Measurements from ENCODE around the gene ZIC2.

Gene ZIC2

DNA sequence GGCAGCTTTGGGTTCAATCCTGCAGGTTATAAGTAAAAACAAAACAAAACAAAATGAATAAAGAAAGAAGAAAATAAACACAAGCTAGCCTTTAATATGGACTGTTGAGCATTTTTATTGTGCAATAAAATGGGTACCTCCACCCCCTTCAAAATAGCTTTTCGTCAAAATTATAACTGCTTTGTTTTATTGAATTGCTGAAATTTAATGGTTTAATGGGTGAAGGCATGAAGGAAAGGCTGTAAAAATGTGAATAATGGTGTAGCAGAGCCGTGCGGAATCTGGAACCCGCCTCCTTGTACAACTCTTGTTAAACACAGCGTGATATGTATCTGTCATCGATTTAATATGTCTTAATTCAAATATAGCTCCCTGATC is 7.8 kb upstream of the ZIC2 start (continued):
- TF ChIP-seq, protein P1, sequence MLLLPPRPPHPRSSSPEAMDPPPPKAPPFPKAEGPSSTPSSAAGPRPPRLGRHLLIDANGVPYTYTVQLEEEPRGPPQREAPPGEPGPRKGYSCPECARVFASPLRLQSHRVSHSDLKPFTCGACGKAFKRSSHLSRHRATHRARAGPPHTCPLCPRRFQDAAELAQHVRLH (tag by site-specific recombination; IDR thresholded peaks at IDR 0.05), result peak; percentile 70
- TF ChIP-seq ZNF777 (tag by site-specific recombination; IDR thresholded peaks at IDR 0.05; ENCODE audit: borderline replicate concordance), result no peak

DNA sequence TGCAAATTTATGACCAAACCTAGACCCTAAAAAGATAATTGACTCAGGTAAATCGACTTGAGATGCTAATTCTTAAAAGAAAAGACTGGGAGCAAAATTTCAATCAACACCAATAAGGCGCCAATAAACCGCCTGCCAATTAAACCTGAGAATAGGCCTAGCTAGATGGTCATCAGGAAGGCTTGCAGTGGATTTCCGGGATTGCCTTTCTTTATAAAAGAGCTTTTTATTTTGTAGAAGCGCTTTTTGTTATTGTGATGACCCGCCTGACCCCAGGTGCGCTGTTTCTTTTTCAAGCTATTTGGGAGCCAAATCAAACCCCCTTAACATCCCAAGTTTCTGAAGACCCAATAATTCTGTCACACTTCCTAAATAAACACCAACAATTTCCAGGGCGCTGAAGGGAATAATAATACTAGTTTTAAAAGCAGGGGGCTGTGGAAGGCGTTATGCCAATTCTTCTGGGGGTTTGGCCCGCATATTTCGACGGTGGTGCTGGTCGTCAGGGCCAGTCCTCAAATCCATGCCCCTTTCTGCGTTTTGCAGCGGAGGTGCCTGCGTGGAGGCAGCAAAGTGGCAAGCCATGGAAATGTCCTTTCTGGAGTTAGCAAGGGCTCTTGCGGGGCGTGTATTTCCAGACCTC is 7.2 kb upstream of the ZIC2 start:
- Histone ChIP-seq H3K9me3 (ENCODE audit: control insufficient read depth, insufficient read depth, low read depth, low read length) (no peaks in the 10 kb centered on the region), H3K27ac (ENCODE audit: extremely low read depth, low read depth, low read length) (no peak overlapping the region), H3K4me3 (ENCODE audit: low read depth, low read length) (no peak overlapping the region), H3K36me3 (ENCODE audit: control insufficient read depth in 2 of 2, insufficient read depth in 1 of 2, low read length in 2 of 2) (peaks cover 0 to under 1% of the 10 kb centered on the region in 2 experiments; a peak in 1 of 3 replicates), H3K4me1 (ENCODE audit: control insufficient read depth, insufficient read depth, low read length) (peaks cover 9% of the 10 kb centered on the region)
- CTCF ChIA-PET, result interaction anchor here (0.8 kb wide), 1 partner anchor 58 kb away, joined by 3 read pairs; no protein-coding TSS in a partner anchor
- POLR2A ChIA-PET, result interaction anchor here (1.6 kb wide), 1 partner anchor 8 kb away, joined by 6 read pairs; no protein-coding TSS in a partner anchor
- TF ChIP-seq, protein P2, sequence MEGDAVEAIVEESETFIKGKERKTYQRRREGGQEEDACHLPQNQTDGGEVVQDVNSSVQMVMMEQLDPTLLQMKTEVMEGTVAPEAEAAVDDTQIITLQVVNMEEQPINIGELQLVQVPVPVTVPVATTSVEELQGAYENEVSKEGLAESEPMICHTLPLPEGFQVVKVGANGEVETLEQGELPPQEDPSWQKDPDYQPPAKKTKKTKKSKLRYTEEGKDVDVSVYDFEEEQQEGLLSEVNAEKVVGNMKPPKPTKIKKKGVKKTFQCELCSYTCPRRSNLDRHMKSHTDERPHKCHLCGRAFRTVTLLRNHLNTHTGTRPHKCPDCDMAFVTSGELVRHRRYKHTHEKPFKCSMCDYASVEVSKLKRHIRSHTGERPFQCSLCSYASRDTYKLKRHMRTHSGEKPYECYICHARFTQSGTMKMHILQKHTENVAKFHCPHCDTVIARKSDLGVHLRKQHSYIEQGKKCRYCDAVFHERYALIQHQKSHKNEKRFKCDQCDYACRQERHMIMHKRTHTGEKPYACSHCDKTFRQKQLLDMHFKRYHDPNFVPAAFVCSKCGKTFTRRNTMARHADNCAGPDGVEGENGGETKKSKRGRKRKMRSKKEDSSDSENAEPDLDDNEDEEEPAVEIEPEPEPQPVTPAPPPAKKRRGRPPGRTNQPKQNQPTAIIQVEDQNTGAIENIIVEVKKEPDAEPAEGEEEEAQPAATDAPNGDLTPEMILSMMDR (tag by site-specific recombination; IDR thresholded peaks at IDR 0.05), result no peak
- no peak for TF ChIP-seq SP2 (tag by site-specific recombination; IDR thresholded peaks at IDR 0.05)
- TF ChIP-seq GLIS1 (tag by site-specific recombination; IDR thresholded peaks at IDR 0.05), result no peak
- TF ChIP-seq, protein P3, sequence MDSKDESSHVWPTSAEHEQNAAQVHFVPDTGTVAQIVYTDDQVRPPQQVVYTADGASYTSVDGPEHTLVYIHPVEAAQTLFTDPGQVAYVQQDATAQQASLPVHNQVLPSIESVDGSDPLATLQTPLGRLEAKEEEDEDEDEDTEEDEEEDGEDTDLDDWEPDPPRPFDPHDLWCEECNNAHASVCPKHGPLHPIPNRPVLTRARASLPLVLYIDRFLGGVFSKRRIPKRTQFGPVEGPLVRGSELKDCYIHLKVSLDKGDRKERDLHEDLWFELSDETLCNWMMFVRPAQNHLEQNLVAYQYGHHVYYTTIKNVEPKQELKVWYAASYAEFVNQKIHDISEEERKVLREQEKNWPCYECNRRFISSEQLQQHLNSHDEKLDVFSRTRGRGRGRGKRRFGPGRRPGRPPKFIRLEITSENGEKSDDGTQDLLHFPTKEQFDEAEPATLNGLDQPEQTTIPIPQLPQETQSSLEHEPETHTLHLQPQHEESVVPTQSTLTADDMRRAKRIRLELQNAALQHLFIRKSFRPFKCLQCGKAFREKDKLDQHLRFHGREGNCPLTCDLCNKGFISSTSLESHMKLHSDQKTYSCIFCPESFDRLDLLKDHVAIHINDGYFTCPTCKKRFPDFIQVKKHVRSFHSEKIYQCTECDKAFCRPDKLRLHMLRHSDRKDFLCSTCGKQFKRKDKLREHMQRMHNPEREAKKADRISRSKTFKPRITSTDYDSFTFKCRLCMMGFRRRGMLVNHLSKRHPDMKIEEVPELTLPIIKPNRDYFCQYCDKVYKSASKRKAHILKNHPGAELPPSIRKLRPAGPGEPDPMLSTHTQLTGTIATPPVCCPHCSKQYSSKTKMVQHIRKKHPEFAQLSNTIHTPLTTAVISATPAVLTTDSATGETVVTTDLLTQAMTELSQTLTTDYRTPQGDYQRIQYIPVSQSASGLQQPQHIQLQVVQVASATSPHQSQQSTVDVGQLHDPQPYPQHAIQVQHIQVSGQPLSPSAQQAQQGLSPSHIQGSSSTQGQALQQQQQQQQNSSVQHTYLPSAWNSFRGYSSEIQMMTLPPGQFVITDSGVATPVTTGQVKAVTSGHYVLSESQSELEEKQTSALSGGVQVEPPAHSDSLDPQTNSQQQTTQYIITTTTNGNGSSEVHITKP (tag by site-specific recombination; IDR thresholded peaks at IDR 0.05), result no peak
- TF ChIP-seq, protein P4, sequence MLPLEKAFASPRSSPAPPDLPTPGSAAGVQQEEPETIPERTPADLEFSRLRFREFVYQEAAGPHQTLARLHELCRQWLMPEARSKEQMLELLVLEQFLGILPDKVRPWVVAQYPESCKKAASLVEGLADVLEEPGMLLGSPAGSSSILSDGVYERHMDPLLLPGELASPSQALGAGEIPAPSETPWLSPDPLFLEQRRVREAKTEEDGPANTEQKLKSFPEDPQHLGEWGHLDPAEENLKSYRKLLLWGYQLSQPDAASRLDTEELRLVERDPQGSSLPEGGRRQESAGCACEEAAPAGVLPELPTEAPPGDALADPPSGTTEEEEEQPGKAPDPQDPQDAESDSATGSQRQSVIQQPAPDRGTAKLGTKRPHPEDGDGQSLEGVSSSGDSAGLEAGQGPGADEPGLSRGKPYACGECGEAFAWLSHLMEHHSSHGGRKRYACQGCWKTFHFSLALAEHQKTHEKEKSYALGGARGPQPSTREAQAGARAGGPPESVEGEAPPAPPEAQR (tag by site-specific recombination; IDR thresholded peaks at IDR 0.05), result no peak
- TF ChIP-seq ZNF394 (tag by site-specific recombination; IDR thresholded peaks at IDR 0.05; ENCODE audit: borderline replicate concordance), result no peak
- no peak for TF ChIP-seq ZNF175 (tag by site-specific recombination; IDR thresholded peaks at IDR 0.05)
- TF ChIP-seq ZBTB1 (tag by site-specific recombination; IDR thresholded peaks at IDR 0.05), result no peak
- TF ChIP-seq ZNF114 (tag by site-specific recombination; IDR thresholded peaks at IDR 0.05), result no peak
- TF ChIP-seq ZFP3 (tag by site-specific recombination; IDR thresholded peaks at IDR 0.05; ENCODE audit: low read depth), result no peak

DNA sequence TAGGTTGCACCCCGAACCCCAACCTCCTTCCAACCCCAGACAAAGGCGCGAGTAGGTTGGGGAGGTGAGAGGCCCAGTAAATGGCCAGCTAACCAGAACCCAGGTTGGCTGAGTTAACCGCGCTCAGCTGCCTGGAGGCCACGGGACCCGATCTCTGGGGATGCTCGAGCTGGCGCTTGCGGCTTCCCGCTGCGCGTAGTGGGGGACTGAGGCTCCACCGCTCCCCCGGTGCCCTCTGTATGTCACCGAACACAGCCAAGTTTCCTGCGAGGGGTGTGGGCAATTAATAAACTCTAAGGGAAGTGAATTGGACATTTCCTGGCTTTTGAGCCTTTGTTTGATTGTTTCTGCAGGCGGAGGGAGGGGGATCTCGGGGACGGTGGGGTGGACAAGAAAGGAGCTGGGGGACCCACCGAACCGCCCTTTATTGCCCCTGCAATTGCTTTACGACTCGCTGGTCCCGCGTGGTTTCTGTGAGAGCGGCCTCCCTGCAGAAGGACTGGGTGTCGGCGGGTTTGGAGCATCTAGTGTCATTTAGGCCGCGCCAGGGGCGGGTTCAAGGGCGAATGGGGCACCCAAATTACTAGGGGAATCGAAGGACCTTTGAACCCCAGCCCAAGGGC is 6.5 kb upstream of the ZIC2 start:
- no peaks in the 10 kb centered on the region for H3K9me3 ChIP-seq (ENCODE audit: control insufficient read depth, insufficient read depth, low read depth, low read length)
- H3K4me1 ChIP-seq (ENCODE audit: control insufficient read depth, insufficient read depth, low read length), result peaks cover 9% of the 10 kb centered on the region
- H3K36me3 ChIP-seq (ENCODE audit: control insufficient read depth in 2 of 2, insufficient read depth in 1 of 2, low read length in 2 of 2), result no peaks in the 10 kb centered on the region
- H3K4me3 ChIP-seq (ENCODE audit: low read depth, low read length), result no peak overlapping the region
- ChIA-PET POLR2A (interaction anchor here (1.6 kb wide), 1 partner anchor 7 kb away, joined by 6 read pairs; no protein-coding TSS in a partner anchor), CTCF (interaction anchor here (0.5 to 0.8 kb wide), 2 partner anchors 59 to 189 kb away, joined by 3 read pairs; no protein-coding TSS in a partner anchor)
- no peak overlapping the region for H3K27ac ChIP-seq (ENCODE audit: extremely low read depth, low read depth, low read length)
- TF ChIP-seq, protein P5, sequence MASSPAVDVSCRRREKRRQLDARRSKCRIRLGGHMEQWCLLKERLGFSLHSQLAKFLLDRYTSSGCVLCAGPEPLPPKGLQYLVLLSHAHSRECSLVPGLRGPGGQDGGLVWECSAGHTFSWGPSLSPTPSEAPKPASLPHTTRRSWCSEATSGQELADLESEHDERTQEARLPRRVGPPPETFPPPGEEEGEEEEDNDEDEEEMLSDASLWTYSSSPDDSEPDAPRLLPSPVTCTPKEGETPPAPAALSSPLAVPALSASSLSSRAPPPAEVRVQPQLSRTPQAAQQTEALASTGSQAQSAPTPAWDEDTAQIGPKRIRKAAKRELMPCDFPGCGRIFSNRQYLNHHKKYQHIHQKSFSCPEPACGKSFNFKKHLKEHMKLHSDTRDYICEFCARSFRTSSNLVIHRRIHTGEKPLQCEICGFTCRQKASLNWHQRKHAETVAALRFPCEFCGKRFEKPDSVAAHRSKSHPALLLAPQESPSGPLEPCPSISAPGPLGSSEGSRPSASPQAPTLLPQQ (tag by site-specific recombination; IDR thresholded peaks at IDR 0.05), result no peak
- TF ChIP-seq, protein P6, sequence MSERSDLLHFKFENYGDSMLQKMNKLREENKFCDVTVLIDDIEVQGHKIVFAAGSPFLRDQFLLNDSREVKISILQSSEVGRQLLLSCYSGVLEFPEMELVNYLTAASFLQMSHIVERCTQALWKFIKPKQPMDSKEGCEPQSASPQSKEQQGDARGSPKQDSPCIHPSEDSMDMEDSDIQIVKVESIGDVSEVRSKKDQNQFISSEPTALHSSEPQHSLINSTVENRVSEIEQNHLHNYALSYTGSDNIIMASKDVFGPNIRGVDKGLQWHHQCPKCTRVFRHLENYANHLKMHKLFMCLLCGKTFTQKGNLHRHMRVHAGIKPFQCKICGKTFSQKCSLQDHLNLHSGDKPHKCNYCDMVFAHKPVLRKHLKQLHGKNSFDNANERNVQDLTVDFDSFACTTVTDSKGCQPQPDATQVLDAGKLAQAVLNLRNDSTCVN (tag by site-specific recombination; optimal IDR thresholded peaks at IDR 0.05), result no peak
- TF ChIP-seq ZNF830 (tag by site-specific recombination; IDR thresholded peaks at IDR 0.05; ENCODE audit: low read depth) (no peak), YY1 (tag by site-specific recombination; IDR thresholded peaks at IDR 0.05) (no peak)
- TF ChIP-seq, protein P3 (tag by site-specific recombination; IDR thresholded peaks at IDR 0.05), result no peak
